ENCODE data around the gene PCSK1N.
"Not testable (repeated sequence)": the region's sequence is repeated elsewhere in the genome, so short reads cannot be mapped to it uniquely, and the experiment has no call there.

PCSK1N gene, protein sequence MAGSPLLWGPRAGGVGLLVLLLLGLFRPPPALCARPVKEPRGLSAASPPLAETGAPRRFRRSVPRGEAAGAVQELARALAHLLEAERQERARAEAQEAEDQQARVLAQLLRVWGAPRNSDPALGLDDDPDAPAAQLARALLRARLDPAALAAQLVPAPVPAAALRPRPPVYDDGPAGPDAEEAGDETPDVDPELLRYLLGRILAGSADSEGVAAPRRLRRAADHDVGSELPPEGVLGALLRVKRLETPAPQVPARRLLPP

DNA sequence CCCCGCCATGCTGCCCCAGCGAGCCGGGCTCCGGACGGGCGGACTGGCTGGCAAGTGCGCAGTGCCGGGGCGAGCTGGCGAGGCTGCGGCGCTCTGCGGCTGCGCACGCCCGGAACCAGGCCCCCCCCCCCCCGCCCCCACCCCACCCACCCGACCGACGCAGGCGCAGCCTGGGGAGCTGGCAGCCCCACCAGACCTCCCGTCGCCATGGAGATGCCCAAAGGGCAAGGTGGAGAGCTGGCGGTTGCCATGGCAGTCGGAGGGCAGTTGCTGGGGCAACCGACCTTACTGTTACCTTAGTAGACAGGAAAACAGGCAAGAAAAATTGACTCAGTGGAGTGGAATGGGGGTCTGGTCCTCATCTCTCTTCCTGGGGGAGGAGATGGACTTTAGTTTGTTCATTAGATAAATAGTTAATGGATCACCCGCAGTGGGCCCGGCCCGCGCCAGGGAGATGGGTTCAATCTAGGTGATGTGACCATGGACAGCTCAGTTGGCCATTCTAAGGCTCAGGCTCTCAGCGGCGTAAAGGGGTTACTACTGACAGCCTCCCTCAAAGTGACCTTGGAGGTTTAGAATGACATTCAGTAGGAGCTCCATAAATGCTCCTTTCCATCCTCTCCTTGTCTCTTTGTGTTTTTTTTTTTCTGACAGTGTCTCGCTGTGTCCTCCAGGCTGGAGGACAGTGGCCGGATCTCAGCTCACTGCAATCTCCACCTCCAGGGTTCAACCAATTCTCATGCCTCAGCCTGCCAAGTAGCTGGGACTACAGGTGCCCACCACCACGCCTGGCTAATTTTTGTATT, at the start of gene PCSK1N:
TSS of gene PCSK1N (minus strand) at position 87 of the 806 bp plus-strand sequence. CDS start at position 9, 78 bp downstream.
- H3K4me3 ChIP-seq (ENCODE audit: low read length) = peak within 1 kb of the TSS; percentile 28; the same call in 1 of the 2 replicates
- no CpG with 5 or more reads among the region's 35 CpGs for WGBS (ENCODE audit: insufficient coverage, insufficient read length)
- H3K9me3 ChIP-seq (ENCODE audit: control insufficient read depth, insufficient read depth, low read length) = no peaks in the 10 kb centered on the region
- peaks cover 1% of the 10 kb centered on the region; the same call in 1 of the 2 replicates for H3K4me1 ChIP-seq (ENCODE audit: control insufficient read depth, insufficient read depth, low read length)
- peaks cover 19% of the 10 kb centered on the region for H3K27me3 ChIP-seq (ENCODE audit: control insufficient read depth, insufficient read depth, low read length)
- no peaks in the 10 kb centered on the region for H3K36me3 ChIP-seq (ENCODE audit: control insufficient read depth, insufficient read depth, low read length)
- no peak within 1 kb of the TSS for H3K27ac ChIP-seq (ENCODE audit: low read length)
- DNase-seq (ENCODE audit: low read depth, low spot score) = no peak

DNA sequence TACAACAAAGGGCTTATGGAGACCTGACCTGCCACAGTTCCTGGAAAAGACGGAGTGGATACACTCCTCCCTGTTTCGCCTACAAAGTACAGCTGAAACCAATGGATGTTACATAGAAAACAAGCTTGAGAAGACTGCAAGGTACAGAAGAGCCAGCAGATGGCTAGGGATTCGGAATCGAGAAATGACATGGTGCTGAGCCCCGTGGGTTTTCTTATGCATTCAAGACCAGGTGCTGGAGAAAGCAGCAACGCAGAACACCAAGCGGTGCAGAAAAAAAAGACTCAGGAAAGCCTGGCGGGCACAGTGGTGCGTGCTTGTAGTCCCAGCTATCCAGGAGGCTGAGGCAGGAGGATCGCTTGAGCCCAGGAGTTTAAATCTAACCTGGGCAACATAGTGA, 48.3 kb upstream of the PCSK1N start:
- H3K27ac ChIP-seq (ENCODE audit: low read length) = no peak overlapping the region
- DNase-seq (ENCODE audit: low read depth, low spot score) = no peak
- no peaks in the 10 kb centered on the region for H3K36me3 ChIP-seq (ENCODE audit: control insufficient read depth, insufficient read depth, low read length)
- H3K4me1 ChIP-seq (ENCODE audit: control insufficient read depth, insufficient read depth, low read length) = no peaks in the 10 kb centered on the region
- no peaks in the 10 kb centered on the region for H3K9me3 ChIP-seq (ENCODE audit: control insufficient read depth, insufficient read depth, low read length)
- no peak overlapping the region for H3K4me3 ChIP-seq (ENCODE audit: low read length)
- WGBS (ENCODE audit: insufficient coverage, insufficient read length) = no CpG with 5 or more reads among the region's 10 CpGs
- no peaks in the 10 kb centered on the region for H3K27me3 ChIP-seq (ENCODE audit: control insufficient read depth, insufficient read depth, low read length)

DNA sequence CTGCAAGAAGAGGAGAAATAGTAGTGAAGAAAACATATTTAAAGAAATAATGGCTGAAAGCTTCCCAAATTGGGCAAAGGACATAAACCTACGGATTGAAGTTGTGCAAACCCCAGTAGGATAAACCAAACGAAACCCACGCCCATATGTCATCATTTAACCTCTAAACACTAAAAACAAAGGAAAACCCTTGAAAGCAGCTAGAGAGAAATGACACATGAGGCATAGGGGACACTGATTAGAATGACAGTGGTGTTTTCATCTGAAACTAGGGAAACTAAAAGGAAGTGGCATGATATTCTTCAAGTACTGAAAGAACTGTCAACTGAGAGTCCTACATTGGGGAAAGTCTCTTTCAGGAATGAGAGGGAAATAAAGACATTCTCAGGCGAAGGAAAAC, 41.5 kb upstream of the PCSK1N start:
- no CpG with 5 or more reads among the region's 4 CpGs for WGBS (ENCODE audit: insufficient coverage, insufficient read length)
- DNase-seq (ENCODE audit: low read depth, low spot score); H3K9me3 ChIP-seq (ENCODE audit: control insufficient read depth, insufficient read depth, low read length); H3K4me3 ChIP-seq (ENCODE audit: low read length); H3K36me3 ChIP-seq (ENCODE audit: control insufficient read depth, insufficient read depth, low read length); H3K27me3 ChIP-seq (ENCODE audit: control insufficient read depth, insufficient read depth, low read length); H3K4me1 ChIP-seq (ENCODE audit: control insufficient read depth, insufficient read depth, low read length); H3K27ac ChIP-seq (ENCODE audit: low read length): not testable (repeated sequence)

DNA sequence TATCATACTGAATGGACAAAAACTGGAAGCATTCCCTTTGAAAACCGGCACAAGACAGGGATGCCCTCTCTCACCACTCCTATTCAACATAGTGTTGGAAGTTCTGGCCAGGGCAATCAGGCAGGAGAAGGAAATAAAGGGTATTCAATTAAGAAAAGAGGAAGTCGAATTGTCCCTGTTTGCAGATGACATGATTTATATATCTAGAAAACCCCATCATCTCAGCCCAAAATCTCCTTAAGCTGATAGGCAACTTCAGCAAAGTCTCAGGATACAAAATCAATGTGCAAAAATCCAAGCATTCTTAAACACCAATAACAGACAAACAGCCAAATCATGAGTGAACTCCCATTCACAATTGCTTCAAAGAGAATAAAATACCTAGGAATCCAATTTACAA, 36.6 kb upstream of the PCSK1N start:
- H3K27ac ChIP-seq (ENCODE audit: low read length); H3K4me1 ChIP-seq (ENCODE audit: control insufficient read depth, insufficient read depth, low read length): not testable (repeated sequence)
- WGBS (ENCODE audit: insufficient coverage, insufficient read length) = no CpG with 5 or more reads among the region's 2 CpGs

DNA sequence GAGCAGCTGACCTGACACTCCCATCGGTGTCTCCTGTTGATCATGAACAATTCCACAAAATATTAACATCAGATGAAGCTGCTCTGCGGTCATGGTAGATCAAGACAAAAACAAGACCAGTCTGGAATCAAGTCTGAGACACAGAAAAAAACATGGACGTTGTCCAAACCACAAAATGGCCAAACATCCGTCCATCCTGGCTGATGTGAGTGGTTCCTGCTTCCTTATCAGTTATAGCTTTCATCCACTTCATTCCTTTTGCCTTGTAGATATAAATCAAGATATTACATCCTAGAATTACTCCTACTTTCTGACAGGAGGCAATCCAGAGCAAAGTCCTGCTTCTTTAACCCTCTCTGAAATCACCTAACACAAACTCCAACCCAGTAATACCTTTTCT, 28.8 kb upstream of the PCSK1N start:
- no peaks in the 10 kb centered on the region for H3K4me1 ChIP-seq (ENCODE audit: control insufficient read depth, insufficient read depth, low read length)
- WGBS (ENCODE audit: insufficient coverage, insufficient read length) = no CpG with 5 or more reads among the region's 4 CpGs
- no peak overlapping the region for H3K27ac ChIP-seq (ENCODE audit: low read length)
- DNase-seq (ENCODE audit: low read depth, low spot score) = no peak
- H3K36me3 ChIP-seq (ENCODE audit: control insufficient read depth, insufficient read depth, low read length) = no peaks in the 10 kb centered on the region
- no peaks in the 10 kb centered on the region for H3K27me3 ChIP-seq (ENCODE audit: control insufficient read depth, insufficient read depth, low read length)
- no peaks in the 10 kb centered on the region for H3K9me3 ChIP-seq (ENCODE audit: control insufficient read depth, insufficient read depth, low read length)
- no peak overlapping the region for H3K4me3 ChIP-seq (ENCODE audit: low read length)

More for the DNA sequence above, 36.6 kb upstream of the PCSK1N start:
- not testable (repeated sequence) for H3K27me3 ChIP-seq (ENCODE audit: control insufficient read depth, insufficient read depth, low read length); H3K36me3 ChIP-seq (ENCODE audit: control insufficient read depth, insufficient read depth, low read length); DNase-seq (ENCODE audit: low read depth, low spot score); H3K4me3 ChIP-seq (ENCODE audit: low read length); H3K9me3 ChIP-seq (ENCODE audit: control insufficient read depth, insufficient read depth, low read length)

DNA sequence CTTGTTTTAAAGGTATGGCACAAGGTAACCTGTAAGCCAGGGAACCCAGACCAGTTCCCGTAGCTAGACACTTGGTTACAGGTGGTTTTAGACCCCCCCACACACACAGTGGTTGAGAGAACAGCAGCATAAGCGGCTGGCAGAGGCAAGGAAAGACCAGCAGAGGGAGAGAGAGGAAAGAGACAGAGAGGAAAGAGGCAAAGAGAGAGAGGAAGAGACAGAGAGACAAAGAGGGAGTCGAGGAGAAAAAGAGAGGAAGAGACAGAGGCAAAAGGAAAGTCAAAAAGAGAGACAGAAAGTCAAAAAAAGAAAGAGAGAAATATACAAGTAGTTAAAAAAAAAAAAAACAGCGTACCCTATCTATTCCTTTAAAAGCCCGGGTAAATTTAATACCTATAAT, 19.5 kb upstream of the PCSK1N start:
- Histone ChIP-seq H3K9me3 (ENCODE audit: control insufficient read depth, insufficient read depth, low read length) (no peaks in the 10 kb centered on the region), H3K27ac (ENCODE audit: low read length) (no peak overlapping the region), H3K36me3 (ENCODE audit: control insufficient read depth, insufficient read depth, low read length) (no peaks in the 10 kb centered on the region), H3K4me1 (ENCODE audit: control insufficient read depth, insufficient read depth, low read length) (no peaks in the 10 kb centered on the region), H3K27me3 (ENCODE audit: control insufficient read depth, insufficient read depth, low read length) (no peaks in the 10 kb centered on the region), H3K4me3 (ENCODE audit: low read length) (no peak overlapping the region)
- DNase-seq (ENCODE audit: low read depth, low spot score) = no peak
- no CpG with 5 or more reads among the region's 5 CpGs for whole genome bisulfite sequencing (ENCODE audit: insufficient coverage, insufficient read length)

DNA sequence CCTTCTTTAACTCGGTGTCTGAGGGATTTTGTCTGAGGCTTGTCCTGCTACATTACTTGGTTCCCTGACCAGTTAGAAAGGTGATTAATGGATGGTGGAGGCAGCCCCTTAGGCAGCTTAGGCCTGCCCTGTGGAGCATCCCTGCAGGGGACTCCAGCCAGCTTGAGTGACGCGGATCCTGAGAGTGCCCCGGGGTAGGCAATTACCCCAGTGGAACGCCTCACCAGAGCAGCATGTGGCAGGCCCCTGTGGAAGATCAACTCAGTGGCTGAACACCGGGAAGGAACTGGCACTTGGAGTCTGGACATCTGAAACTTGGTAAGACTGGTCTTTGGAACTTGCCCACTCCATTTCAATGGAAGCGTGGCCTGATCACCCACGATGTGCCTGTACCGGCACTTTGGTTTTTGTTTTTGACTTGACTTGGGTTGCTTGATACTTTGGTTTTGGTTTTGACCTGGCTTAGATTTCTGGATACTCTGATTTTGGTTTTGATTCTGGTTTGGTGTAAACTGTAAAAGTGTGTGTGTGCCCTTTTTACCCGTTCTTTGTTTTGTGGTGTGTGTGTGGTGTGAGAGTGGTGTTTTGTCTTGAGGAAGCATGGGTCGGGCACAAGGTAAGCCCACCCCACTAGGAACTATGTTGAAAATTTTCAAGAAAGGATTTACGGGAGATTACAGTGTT, 18.9 kb upstream of the PCSK1N start:
- WGBS (ENCODE audit: insufficient coverage, insufficient read length) = no CpG with 5 or more reads among the region's 12 CpGs

DNA sequence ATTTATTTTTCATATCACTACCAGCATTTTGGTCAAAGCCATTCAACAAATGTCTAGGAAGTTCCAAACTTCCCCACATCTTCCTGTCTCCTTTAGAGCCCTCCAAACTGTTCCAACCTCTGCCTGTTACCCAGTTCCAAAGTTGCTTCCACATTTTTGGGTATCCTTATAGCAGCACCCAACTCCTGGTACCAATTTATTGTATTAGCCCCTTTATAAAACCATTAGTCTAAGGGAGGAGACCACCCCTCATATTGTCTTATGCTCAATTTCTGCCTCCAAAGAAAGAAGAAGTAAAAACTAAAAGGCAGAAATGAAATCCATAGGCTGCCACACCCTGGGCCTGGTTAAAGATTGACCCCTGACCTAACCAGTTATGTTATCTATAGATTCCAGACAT, 18.1 kb upstream of the PCSK1N start:
- H3K4me3 ChIP-seq (ENCODE audit: low read length); H3K9me3 ChIP-seq (ENCODE audit: control insufficient read depth, insufficient read depth, low read length); H3K4me1 ChIP-seq (ENCODE audit: control insufficient read depth, insufficient read depth, low read length); DNase-seq (ENCODE audit: low read depth, low spot score); H3K36me3 ChIP-seq (ENCODE audit: control insufficient read depth, insufficient read depth, low read length); H3K27me3 ChIP-seq (ENCODE audit: control insufficient read depth, insufficient read depth, low read length); H3K27ac ChIP-seq (ENCODE audit: low read length): not testable (repeated sequence)

More for the DNA sequence above, 18.9 kb upstream of the PCSK1N start:
- not testable (repeated sequence) for DNase-seq (ENCODE audit: low read depth, low spot score); H3K4me3 ChIP-seq (ENCODE audit: low read length); H3K4me1 ChIP-seq (ENCODE audit: control insufficient read depth, insufficient read depth, low read length); H3K9me3 ChIP-seq (ENCODE audit: control insufficient read depth, insufficient read depth, low read length); H3K27ac ChIP-seq (ENCODE audit: low read length); H3K36me3 ChIP-seq (ENCODE audit: control insufficient read depth, insufficient read depth, low read length); H3K27me3 ChIP-seq (ENCODE audit: control insufficient read depth, insufficient read depth, low read length)

DNA sequence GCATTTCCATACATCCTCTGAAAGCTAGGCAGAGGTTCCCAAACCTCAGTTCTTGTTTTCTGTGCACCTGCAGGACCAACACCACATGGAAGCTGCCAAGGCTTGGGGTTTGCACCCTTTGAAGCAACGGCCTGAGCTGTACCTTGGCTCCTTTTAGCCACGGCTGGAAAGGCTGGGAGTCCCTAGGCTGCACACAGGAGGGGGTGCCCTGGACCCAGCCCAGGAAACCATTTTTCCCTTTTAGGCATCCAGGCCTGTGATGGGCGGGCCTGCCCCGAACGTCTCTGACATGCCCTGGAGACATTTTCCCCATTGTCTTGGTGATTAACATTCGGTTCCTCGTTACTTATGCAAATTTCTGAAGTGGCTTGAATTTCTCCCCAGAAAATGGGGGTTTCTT, 17.4 kb upstream of the PCSK1N start:
- no peak for DNase-seq (ENCODE audit: low read depth, low spot score)
- no CpG with 5 or more reads among the region's 7 CpGs for WGBS (ENCODE audit: insufficient coverage, insufficient read length)
- Histone ChIP-seq H3K9me3 (ENCODE audit: control insufficient read depth, insufficient read depth, low read length) (no peaks in the 10 kb centered on the region), H3K4me3 (ENCODE audit: low read length) (no peak overlapping the region), H3K36me3 (ENCODE audit: control insufficient read depth, insufficient read depth, low read length) (no peaks in the 10 kb centered on the region), H3K4me1 (ENCODE audit: control insufficient read depth, insufficient read depth, low read length) (no peaks in the 10 kb centered on the region), H3K27me3 (ENCODE audit: control insufficient read depth, insufficient read depth, low read length) (no peaks in the 10 kb centered on the region), H3K27ac (ENCODE audit: low read length) (no peak overlapping the region)

DNA sequence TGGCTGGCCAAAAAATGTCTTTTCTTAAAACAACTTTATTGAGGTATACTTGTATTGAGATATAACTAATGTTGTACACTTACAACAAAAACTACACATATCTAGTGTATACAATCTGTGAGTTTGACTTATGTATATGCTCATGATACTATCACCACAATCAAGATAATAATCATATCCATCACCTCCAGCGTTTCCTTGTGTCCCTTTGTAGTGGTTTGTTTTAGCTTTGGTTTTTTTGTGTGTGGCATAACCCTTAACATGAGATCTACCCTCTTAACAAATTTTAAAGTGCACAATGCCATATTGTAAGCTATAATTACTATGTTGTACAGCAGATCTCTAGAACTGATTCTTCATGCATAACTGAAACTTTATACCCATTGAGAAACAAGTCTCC, 13.4 kb upstream of the PCSK1N start:
- no peaks in the 10 kb centered on the region for H3K9me3 ChIP-seq (ENCODE audit: control insufficient read depth, insufficient read depth, low read length)
- WGBS (ENCODE audit: insufficient coverage, insufficient read length) = no CpG with 5 or more reads among the region's 1 CpG
- H3K27me3 ChIP-seq (ENCODE audit: control insufficient read depth, insufficient read depth, low read length) = no peaks in the 10 kb centered on the region
- no peak overlapping the region for H3K4me3 ChIP-seq (ENCODE audit: low read length)
- H3K27ac ChIP-seq (ENCODE audit: low read length) = no peak overlapping the region
- H3K36me3 ChIP-seq (ENCODE audit: control insufficient read depth, insufficient read depth, low read length) = no peaks in the 10 kb centered on the region
- no peak for DNase-seq (ENCODE audit: low read depth, low spot score)
- H3K4me1 ChIP-seq (ENCODE audit: control insufficient read depth, insufficient read depth, low read length) = no peaks in the 10 kb centered on the region
